Stimulated activated CD8-positive, alpha-beta memory T cell treated with anti-CD3 and anti-CD28 coated beads, Interleukin-4, amount 100 ng/mL, for 24 hours (primary cell): ENCODE results near the gene MRPL54.

Experiments used
- DNase-seq: peaks from one replicate; pipeline ENCODE4 v3.0.0-alpha.2; 2020; ENCODE audit warnings: low read depth

MRPL54 gene

GRCh38 chr19:3785938-3786824, 23.7 kb downstream of the MRPL54 start, which contains the start of gene MATK:
Gene MATK, minus strand, starts transcription at chr19:3786381. Its CDS starts 1,246 bp downstream, at chr19:3785135.
- peak; percentile 35 for DNase-seq

- DNase-seq = no peak
Observed at GRCh38 chr19:3788996-3789778, 26.7 kb downstream of the MRPL54 start.

DNA sequence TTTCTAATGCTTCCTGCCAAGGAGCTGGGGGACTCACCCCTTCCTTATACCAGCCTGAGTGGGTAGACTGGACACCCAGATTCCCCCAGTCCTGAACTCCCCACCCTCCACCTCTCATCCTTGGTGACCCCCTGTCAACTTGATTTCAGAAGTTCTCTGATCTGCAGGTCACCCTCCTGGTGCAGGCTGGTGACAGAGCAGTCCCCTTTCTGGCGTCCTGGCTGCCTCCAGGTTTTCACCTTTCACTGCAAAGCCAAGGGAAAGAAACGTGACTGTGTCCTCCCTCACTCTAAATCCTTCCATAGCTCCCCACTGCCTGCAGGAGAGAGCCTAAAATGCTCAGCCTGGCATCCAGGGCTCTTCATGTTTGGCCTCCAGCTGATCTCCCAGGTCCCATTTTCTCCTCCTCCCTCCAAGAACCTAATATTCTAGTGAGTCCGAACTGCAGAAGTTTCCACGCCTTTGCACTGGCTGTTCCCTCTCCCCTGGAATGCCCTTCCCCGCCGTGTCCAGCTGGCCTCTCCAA, 27.8 kb downstream of the MRPL54 start:
- DNase-seq = no peak

DNA sequence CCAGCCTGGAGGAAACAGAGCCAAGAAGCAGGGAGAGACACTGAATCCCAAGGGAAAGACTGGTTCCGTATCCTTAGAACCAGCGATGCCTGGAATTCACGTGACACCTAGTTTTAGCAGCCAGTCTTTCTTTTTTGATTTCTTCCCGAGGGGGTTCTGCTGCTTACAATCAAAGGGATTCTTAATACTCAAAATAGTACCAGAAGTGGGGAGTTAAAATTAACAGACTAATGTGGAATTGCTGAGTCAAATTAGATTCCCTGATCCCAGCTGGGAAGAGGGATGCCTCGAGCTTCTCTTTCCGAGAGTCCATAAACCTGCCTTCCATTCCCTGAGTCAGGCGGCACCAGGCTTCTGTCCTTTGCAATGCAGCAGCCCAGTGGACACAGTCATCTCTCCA, 28.5 kb downstream of the MRPL54 start:
- no peak for DNase-seq

GRCh38 chr19:3792114-3792513, 29.6 kb downstream of the MRPL54 start:
- no peak for DNase-seq

DNA sequence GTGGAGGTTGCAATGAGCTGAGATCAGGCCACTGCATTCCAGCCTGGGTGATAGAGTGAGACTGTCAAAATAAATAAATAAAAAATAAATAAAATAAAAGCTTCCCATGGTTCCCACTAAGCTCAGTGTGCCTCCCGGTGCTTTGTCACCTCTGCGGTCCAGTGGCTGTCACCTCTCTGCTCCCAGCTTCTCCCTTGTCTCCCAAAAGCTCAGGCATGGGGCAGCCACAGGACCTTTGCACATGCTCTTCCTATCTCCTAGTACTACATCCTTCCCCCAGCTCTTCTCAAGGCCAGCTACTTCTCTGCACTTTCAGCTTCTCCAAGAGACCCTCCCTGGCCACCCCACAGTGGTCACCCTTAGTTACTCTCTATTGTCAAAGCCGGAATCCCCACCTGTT, 31.3 kb downstream of the MRPL54 start:
- DNase-seq = no peak

DNA sequence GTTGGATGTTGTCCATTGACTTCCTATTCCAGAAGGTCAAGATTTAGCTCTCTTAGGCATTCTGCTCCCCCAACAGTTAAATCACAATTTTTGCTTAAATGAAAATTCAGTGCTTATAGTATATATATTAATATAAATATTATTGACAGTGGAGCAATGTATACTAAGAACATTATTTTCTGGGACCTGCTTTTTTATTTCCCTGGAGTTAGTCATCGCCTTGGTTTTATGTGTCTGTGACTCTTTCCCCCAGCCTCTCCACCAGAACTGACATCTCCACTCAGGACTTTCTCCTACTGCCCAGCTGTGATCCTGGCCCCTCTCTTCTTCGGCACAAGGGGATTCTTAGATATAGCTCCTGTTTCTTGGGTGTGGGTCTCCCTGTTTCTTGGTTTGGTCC, 33.9 kb downstream of the MRPL54 start:
- DNase-seq = no peak

GRCh38 chr19:3798137-3798536, 35.7 kb downstream of the MRPL54 start:
- no peak for DNase-seq

DNA sequence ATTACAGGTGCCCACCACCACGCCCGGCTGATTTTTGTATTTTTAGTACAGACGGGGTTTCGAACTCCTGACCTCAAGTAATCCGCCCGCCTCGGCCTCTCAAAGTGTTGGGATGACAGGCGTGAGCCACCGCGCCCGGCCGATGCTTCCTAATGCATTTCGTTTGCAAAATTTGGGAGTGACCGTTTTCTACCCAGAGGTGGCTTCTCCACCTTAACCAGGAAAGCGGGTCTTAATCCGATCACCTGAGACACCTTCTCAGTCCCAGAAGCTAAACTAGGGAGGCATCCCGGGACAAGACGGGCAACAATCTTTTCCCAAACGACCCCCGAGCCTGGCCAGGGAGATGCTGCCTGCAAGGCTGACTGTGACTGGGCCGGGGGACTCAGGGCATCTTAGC, 38.5 kb downstream of the MRPL54 start:
- no peak for DNase-seq

GRCh38 chr19:3801412-3802096, 39.1 kb downstream of the MRPL54 start:
- peak; percentile 56 for DNase-seq

DNA sequence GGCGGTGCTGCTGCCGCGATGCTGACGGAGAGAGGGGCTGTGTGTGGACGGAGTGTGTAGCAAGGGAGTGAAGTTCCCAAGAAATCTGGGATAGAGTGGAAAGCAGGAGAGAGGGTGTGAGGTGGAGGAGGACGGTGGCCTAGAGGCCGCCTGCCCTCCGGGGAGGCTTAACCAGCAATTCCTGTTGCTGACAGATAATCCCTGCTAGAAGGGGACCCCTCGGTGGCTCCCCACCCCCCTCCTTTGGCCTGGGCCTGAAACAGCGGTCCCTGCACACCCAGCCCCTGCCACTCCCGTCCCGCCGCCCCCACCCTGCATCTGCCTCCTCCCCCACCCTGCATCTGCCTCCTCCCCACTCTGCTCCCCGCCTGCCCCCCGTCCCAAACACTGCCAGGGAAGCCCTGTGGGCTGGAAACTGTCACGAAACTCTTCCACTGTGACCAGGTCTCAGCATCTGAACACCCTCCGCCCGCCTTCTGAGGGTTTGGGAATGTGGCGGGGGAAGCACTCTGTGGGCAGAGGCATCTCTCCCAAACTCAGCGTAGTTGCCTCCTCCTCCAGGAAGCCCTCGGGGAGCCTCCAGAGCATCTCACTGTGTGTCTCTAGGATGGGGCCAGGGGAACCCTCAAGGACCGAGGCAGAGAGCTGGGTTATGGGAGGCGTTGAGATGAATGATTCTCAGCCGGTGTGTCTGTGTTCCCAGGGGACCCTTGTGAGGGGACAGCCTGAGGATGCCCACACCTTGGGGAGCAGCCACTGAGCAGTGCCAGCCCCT, 40.8 kb downstream of the MRPL54 start:
- DNase-seq = no peak

- no peak for DNase-seq
Observed at GRCh38 chr19:3803986-3804385, 41.5 kb downstream of the MRPL54 start.

- no peak for DNase-seq
Observed at GRCh38 chr19:3804429-3804828, 41.9 kb downstream of the MRPL54 start.

DNA sequence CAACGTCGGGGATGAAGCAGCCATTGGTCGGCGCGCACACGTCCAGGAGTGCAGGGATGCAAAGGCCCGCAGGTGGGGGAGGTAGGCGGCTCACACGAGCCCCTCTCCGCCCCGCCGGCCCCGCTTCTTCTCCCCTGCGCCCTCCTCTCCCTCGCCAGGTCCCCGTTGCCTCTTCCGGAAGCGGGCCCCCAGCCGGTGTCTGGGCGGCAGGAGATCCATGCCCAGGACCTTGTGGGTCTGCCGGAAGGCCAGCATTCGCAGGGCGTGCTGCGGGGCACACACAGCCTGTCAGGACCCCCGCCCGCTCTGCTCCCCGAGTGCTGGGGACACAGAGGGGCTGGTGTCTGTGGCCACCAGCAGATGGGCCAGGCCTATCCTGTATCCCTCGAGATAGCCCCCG, 43.4 kb downstream of the MRPL54 start:
- DNase-seq = no peak

DNA sequence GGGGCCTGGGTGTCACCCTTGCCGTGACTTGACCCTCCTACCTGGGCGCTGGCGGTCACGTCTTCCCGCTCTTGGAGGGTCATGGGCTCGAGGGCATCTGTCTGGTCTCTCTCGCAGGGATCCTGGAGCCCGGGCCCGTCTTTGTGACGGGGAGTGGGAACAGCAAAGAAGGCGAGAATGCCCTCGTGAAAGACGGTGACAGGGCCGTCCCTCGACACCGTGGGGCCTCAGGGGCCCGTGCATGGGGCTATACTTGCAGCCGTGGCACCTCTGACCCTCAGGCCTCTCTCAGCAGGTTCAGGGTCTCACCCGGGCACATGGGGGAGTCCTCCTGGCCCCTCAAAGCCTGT, 44.6 kb downstream of the MRPL54 start:
- DNase-seq = no peak

GRCh38 chr19:3807574-3808354, 45.3 kb downstream of the MRPL54 start:
- no peak for DNase-seq

- no peak for DNase-seq
Observed at GRCh38 chr19:3808420-3809143, 46.1 kb downstream of the MRPL54 start.

DNA sequence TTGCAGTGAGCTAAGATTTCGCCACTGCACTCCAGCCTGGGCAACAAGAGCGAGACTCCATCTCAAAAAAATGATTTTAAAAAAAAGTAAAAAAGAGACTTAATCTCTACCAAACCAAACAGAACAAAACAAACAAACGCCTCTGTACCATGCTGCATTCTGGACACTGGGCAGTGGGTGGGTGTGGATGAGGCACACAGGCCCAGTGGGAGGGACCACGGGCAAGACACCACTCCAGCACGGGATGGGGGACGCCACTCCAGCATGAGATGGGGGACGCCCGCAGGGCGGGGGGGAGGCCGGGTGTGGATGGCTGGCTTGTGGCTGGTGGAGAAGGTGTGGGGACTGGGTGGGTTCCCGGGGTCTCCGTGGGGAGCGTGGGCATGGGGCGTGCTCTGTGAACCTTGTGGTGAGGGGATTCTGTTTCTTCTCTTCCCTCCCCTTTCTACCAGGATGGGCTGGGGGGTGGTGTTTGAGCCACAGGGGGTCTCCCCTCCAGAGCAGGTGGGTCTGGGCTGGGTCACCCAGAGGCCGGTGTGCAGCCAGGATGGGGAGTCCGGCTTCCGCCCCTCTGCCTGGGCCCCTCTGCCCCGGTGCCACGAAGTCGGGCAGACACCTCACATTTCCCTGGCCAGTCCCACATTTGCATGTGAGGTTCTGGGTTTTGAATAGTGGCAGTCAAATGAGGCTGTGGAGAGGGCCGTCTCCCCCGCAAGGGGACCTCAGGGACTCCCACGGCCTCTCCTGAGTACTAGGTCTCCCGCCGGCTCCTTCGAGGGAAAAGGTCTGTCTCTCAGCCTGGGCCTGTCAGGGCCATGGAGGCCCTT, 47.6 kb downstream of the MRPL54 start:
- no peak for DNase-seq

DNA sequence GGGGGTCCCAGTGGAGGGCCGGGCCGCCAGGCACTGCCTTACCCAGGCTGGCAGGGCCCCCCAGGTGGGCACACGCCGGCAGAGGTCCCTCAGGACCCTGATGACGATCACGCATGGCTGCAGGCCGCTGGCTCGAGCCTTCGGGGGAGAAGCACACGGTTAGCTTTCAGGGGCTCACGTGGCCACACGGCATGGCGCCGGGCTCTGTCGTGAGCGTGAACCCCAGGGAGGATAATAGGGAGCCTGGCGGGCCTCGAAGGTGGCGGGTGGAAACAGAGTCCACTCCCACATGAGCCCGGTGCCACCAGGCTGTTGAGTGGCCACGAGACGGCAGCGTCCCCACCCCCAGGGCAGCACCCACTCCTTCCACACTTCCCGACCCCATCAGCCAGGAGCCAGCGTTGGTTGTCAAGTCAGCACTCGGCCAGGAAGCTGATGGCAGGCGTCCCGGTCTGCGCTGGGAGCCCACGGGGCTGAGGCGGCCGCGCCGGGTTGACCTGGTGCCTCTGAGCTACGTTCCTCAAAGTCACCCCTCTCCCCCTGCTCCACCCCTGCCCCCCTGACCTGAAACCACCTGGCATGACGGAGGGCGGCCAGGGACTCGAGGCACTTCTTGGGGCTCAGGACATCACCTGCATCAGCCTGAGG, 48.4 kb downstream of the MRPL54 start:
- DNase-seq = no peak
